Endothelial cell of umbilical vein (primary cell): ENCODE results near the gene ADIPOR2. TPM values are rescaled to one million over a fixed set of nuclear protein-coding genes. Genes with fewer than 3 reads are reported as not detected.

Source experiments
- BruUV-seq: library from RNA; stranded (reverse); fragments of 400-500 nt; replicated peaks from 2 replicates; lab custom pipeline; 2021; lab: Mats Ljungman, UMichigan
- CTCF ChIA-PET: fragments of 300-600, 350-600 bp; sonication (Branson Sonifier 250); formaldehyde crosslinking; loops from one replicate; lab custom pipeline; 2021; ENCODE audit warnings: antibody characterized with exemption, inconsistent platforms; lab: Charles Lee
- POLR2A ChIA-PET: fragments of 300-600, 350-600 bp; sonication (Branson Sonifier 250); formaldehyde crosslinking; loops from one replicate; lab custom pipeline; 2021; ENCODE audit warnings: antibody characterized with exemption, inconsistent platforms; lab: Charles Lee
- DNase-seq: peaks from one replicate; pipeline ENCODE4 v3.0.0-alpha.2; 2011; ENCODE audit warnings: low read depth, low spot score
- FAIRE-seq: peaks from 2 replicates; lab custom pipeline; 2011; peaks lifted over from hg19 to GRCh38; lab: Jason Lieb, UNC
- H2AFZ ChIP-seq: 2 replicates; pipeline ENCODE4 v1.6.0; 2012; ENCODE audit warnings: low read depth, low read length, control low read depth, inconsistent platforms
- H3K27ac ChIP-seq: 2 replicates; pipeline ENCODE4 v1.5.1; 2011; ENCODE audit warnings: low read depth, mild to moderate bottlenecking, control low read depth, low read length, moderate library complexity; ENCODE audit not compliant: insufficient read depth
- H3K27me3 ChIP-seq, 2 experiments: 2 replicates each; pipeline versions ENCODE4 v1.6.0 to v1.6.1; 2011; ENCODE audit warnings: low read length in 2 of 2, mixed read lengths in 1 of 2; ENCODE audit not compliant: control insufficient read depth in 2 of 2, insufficient read depth in 2 of 2
- H3K36me3 ChIP-seq, 2 experiments: 2 replicates in 1 of 2; 3 replicates in 1 of 2; pipeline ENCODE4 v1.5.1; 2011; ENCODE audit warnings: low read length in 2 of 2, mild to moderate bottlenecking in 1 of 2, moderate library complexity in 1 of 2; ENCODE audit not compliant: control insufficient read depth in 2 of 2, insufficient read depth in 2 of 2; ENCODE audit errors: extremely low read depth in 1 of 2
- H3K4me1 ChIP-seq: 3 replicates; pipeline ENCODE4 v1.5.1; 2011; ENCODE audit warnings: mild to moderate bottlenecking, low read length; ENCODE audit not compliant: control insufficient read depth, insufficient read depth; ENCODE audit errors: extremely low read depth
- H3K4me2 ChIP-seq: 2 replicates; pipeline ENCODE4 v1.6.1; 2011; ENCODE audit warnings: low read length, control low read depth, mixed read lengths; ENCODE audit not compliant: insufficient read depth
- H3K4me3 ChIP-seq, 3 experiments: fragments of 200-600 bp in 1 of 3; sonication (generic), shearing (Covaris generic) in 1 of 3; replicated peaks in 1 of 3; 2 replicates each; pipeline ENCODE4 v1.5.1; 2011 to 2016; ENCODE audit warnings: control low read depth in 3 of 3, low read length in 3 of 3, mild to moderate bottlenecking in 2 of 3, inconsistent platforms in 1 of 3, low read depth in 1 of 3, moderate library complexity in 1 of 3; ENCODE audit not compliant: insufficient read depth in 1 of 3
- H3K79me2 ChIP-seq: 2 replicates; pipeline ENCODE4 v1.6.0; 2012; ENCODE audit warnings: low read length, inconsistent platforms; ENCODE audit not compliant: control insufficient read depth, insufficient read depth
- H3K9ac ChIP-seq: replicated peaks from 2 replicates; pipeline ENCODE3; 2011; ENCODE audit warnings: low read length, control low read depth; ENCODE audit not compliant: insufficient read depth; ENCODE audit errors: extremely low read depth
- H3K9me1 ChIP-seq: replicated peaks from 3 replicates; pipeline ENCODE4 v1.6.0; 2011; ENCODE audit warnings: mild to moderate bottlenecking, low read length; ENCODE audit not compliant: control insufficient read depth, insufficient read depth; ENCODE audit errors: extremely low read depth
- H3K9me3 ChIP-seq: replicated peaks from 2 replicates; pipeline ENCODE4 v1.5.1; 2012; ENCODE audit warnings: low read length, inconsistent platforms; ENCODE audit not compliant: control insufficient read depth, insufficient read depth
- H4K20me1 ChIP-seq: replicated peaks from 2 replicates; pipeline ENCODE3; 2011; ENCODE audit warnings: mild to moderate bottlenecking, low read length; ENCODE audit not compliant: control insufficient read depth, insufficient read depth; ENCODE audit errors: extremely low read depth
- CTCF ChIP-seq, 2 donors: IDR thresholded peaks; 1 replicate in 1 of 2; 2 replicates in 1 of 2; pipeline ENCODE4 v1.5.1; 2011; ENCODE audit warnings: low read length in 2 of 2, mild to moderate bottlenecking in 2 of 2, moderate library complexity in 2 of 2, control low read depth in 1 of 2, inconsistent platforms in 1 of 2, low read depth in 1 of 2; ENCODE audit not compliant: insufficient read depth in 1 of 2; ENCODE audit errors: extremely low read depth in 1 of 2
- EZH2 ChIP-seq: IDR thresholded peaks from 2 replicates; pipeline ENCODE4 v1.6.1; 2012; ENCODE audit warnings: borderline replicate concordance, low read depth, mild to moderate bottlenecking, moderate library complexity, low read length, inconsistent platforms; ENCODE audit not compliant: severe bottlenecking
- FOS ChIP-seq: IDR thresholded peaks from 2 replicates; pipeline ENCODE4 v1.6.1; 2011; ENCODE audit warnings: mild to moderate bottlenecking, low read length, moderate library complexity, borderline replicate concordance; ENCODE audit not compliant: insufficient read depth
- GATA2 ChIP-seq: IDR thresholded peaks from 2 replicates; pipeline ENCODE4 v1.7.0; 2011; ENCODE audit warnings: low read depth, mild to moderate bottlenecking, moderate library complexity, mixed read lengths, low read length; ENCODE audit not compliant: insufficient read length, insufficient read depth
- JUN ChIP-seq: IDR thresholded peaks from 2 replicates; pipeline ENCODE4 v1.6.1; 2011; ENCODE audit warnings: borderline replicate concordance, low read depth; ENCODE audit not compliant: insufficient read length, insufficient read depth
- MAX ChIP-seq: IDR thresholded peaks from 2 replicates; pipeline ENCODE4 v1.6.1; 2011; ENCODE audit not compliant: insufficient read depth, insufficient read length
- MYC ChIP-seq: IDR thresholded peaks from one replicate; pipeline ENCODE4 v1.6.1; 2011; ENCODE audit warnings: mild to moderate bottlenecking, low read depth, low read length
- POLR2A ChIP-seq: IDR thresholded peaks from 2 replicates; pipeline ENCODE4 v1.6.1; 2012; ENCODE audit warnings: low read depth, mild to moderate bottlenecking, control low read depth, low read length
- POLR2AphosphoS5 ChIP-seq: IDR thresholded peaks from 2 replicates; pipeline ENCODE4 v1.6.1; 2012; ENCODE audit warnings: low read depth, mild to moderate bottlenecking, control low read depth, low read length, moderate library complexity; ENCODE audit not compliant: insufficient read depth
- dilution Hi-C: fragments of 300-500 bp; cut with MboI; formaldehyde crosslinking; loops from one replicate; pipeline ENCODE4 v1.15.0; 2019; ENCODE audit warnings: low sequenced_read_pairs; ENCODE audit not compliant: extremely low pct_ligation_motif_present
- intact Hi-C: fragments of 100-400 bp; cut with micrococcal nuclease; formaldehyde crosslinking; loops from one replicate; pipeline ENCODE4 v1.10.0; 2022
- polyA plus RNA-seq, 4 experiments: library from polyadenylated mRNA; depleted of rRNA in 3 of 4; stranded (reverse) in 3 of 4; unstranded in 1 of 4; fragments of >200 nt; gene quantifications; 2 replicates each; pipeline versions ENCODE4 v1.2.1 to v1.2.3, GENCODE V29; 2011 to 2012; ENCODE audit warnings: missing spikeins in 1 of 4
- total RNA-seq: library from RNA; stranded (reverse); gene quantifications from 2 replicates; pipeline ENCODE4 v1.2.3, GENCODE V29; 2021

ADIPOR2 gene
- total and polyA plus RNA-seq, 2 donors (not counting 3 experiments of a cell fraction or from before 2014, with no cell fraction given), result 22.5 to 57.3 TPM

- Histone ChIP-seq H3K9ac (no peak overlapping the region), H3K27ac (no peak overlapping the region), H3K27me3 (peaks cover 9 to 16% of the 10 kb centered on the region in 2 experiments), H3K4me1 (no peaks in the 10 kb centered on the region), H3K9me3 (no peaks in the 10 kb centered on the region), H2AFZ (no peak overlapping the region), H3K4me3 (no peak overlapping the region), H3K79me2 (no peaks in the 10 kb centered on the region), H3K4me2 (no peak overlapping the region), H3K36me3 (no peaks in the 10 kb centered on the region), H3K9me1 (no peaks in the 10 kb centered on the region), H4K20me1 (no peaks in the 10 kb centered on the region)
- POLR2A ChIA-PET, result no interaction called here
- intact Hi-C loops (no loop called here), dilution Hi-C loops (loop anchor here (25.0 kb wide), 1 partner anchor 294 kb away; no protein-coding TSS in a partner anchor)
- BruUV-seq, result no TSS peak
- no peak for TF ChIP-seq MAX
- no peak for TF ChIP-seq POLR2A
- TF ChIP-seq MYC, result no peak
- no peak for TF ChIP-seq CTCF (IDR thresholded peaks at IDR 0.05; ENCODE audit: extremely low read depth in 1 of 2, insufficient read depth in 1 of 2, low read depth in 1 of 2, low read length in 2 of 2)
- TF ChIP-seq GATA2, result no peak
- TF ChIP-seq FOS, result no peak
- no peak for TF ChIP-seq EZH2
- TF ChIP-seq JUN, result no peak
- TF ChIP-seq POLR2AphosphoS5, result no peak
- DNase-seq (no peak), FAIRE-seq (no peak)
- CTCF ChIA-PET, result interaction anchor here (2.4 to 4.2 kb wide), 4 partner anchors 8 to 297 kb away, joined by 9 to 42 read pairs (median 26); no protein-coding TSS in a partner anchor
Observed at GRCh38 chr12:1643043-1643442, 47.8 kb upstream of the ADIPOR2 start.
